ENCODE measurements around the gene GPR87.

Gene GPR87

DNA sequence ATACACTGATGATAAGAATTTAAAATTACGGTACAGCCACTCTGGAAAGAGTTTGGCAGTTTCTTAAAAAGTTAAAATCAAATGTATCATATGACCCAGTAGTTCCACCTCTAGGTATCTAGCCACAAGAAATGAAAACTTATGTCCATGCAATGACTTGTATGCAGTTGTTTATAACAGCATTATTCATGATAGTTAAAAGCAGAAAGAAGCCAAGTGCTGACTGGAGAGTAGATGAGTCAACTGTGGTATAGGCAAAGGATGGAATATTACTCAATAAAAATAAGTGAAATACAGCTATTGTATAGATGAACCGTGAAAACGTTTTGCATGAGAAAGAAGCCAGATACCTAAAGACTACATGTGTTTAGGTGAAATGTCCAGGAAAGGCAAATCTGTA, 14.8 kb downstream of the GPR87 start (continued):
- no peak for TF ChIP-seq ZNF837 (tag by site-specific recombination; IDR thresholded peaks at IDR 0.05)
- no peak for TF ChIP-seq ZNF211 (tag by site-specific recombination; IDR thresholded peaks at IDR 0.05; ENCODE audit: low read depth)
- TF ChIP-seq ZNF529 (tag by site-specific recombination; IDR thresholded peaks at IDR 0.05; ENCODE audit: insufficient replicate concordance): no peak

DNA sequence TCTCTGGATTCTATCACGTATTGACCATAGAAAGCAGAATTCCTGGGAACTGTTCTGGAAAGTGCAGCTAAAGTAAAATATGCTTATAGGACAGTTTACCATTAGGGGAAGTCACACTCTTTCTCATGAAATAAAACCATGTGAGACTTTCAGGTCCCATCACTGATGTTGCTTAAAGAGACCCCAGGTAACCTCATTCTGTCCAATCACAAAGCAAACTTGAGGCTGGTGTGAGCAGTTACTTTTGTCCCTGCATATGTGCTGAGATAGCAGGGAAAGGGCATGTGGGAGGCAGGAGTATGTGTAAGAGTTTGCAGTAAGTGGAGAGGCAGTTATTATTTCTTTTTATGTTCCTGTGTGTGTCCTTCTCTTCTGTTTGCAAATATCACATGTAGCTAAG, 16.1 kb downstream of the GPR87 start:
- POLR2A ChIA-PET: no interaction called here

DNA sequence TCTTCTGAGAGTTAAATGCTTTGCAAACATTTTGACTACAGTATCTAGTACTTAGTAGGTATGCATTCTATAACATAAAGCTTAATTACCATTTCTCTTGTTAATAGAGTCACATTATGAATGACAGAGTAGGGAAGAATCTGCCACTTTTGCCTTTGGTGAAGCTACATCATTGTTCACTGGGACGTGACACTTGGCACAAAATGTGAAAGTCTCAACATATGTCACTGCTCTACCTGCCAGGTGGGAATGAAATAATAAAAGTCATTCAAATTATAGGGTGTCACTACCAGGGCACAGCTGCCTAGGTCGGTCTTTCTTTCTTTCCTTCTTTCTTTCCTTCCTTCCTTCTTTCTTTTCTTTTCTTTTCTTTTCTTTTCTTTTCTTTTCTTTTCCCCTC, 17.6 kb downstream of the GPR87 start:
- Histone ChIP-seq H3K27ac (ENCODE audit: extremely low read depth, low read depth, low read length) (no peak overlapping the region), H3K4me3 (ENCODE audit: low read depth, low read length) (no peak overlapping the region), H3K36me3 (ENCODE audit: control insufficient read depth in 2 of 2, insufficient read depth in 1 of 2, low read length in 2 of 2) (no peaks in the 10 kb centered on the region), H3K4me1 (ENCODE audit: control insufficient read depth, insufficient read depth, low read length) (no peaks in the 10 kb centered on the region), H3K9me3 (ENCODE audit: control insufficient read depth, insufficient read depth, low read depth, low read length) (no peaks in the 10 kb centered on the region)
- POLR2A ChIA-PET: no interaction called here
- CTCF ChIA-PET: no interaction called here
- no peak for TF ChIP-seq ZBTB48 (tag by site-specific recombination; IDR thresholded peaks at IDR 0.05)
- TF ChIP-seq, protein P1, sequence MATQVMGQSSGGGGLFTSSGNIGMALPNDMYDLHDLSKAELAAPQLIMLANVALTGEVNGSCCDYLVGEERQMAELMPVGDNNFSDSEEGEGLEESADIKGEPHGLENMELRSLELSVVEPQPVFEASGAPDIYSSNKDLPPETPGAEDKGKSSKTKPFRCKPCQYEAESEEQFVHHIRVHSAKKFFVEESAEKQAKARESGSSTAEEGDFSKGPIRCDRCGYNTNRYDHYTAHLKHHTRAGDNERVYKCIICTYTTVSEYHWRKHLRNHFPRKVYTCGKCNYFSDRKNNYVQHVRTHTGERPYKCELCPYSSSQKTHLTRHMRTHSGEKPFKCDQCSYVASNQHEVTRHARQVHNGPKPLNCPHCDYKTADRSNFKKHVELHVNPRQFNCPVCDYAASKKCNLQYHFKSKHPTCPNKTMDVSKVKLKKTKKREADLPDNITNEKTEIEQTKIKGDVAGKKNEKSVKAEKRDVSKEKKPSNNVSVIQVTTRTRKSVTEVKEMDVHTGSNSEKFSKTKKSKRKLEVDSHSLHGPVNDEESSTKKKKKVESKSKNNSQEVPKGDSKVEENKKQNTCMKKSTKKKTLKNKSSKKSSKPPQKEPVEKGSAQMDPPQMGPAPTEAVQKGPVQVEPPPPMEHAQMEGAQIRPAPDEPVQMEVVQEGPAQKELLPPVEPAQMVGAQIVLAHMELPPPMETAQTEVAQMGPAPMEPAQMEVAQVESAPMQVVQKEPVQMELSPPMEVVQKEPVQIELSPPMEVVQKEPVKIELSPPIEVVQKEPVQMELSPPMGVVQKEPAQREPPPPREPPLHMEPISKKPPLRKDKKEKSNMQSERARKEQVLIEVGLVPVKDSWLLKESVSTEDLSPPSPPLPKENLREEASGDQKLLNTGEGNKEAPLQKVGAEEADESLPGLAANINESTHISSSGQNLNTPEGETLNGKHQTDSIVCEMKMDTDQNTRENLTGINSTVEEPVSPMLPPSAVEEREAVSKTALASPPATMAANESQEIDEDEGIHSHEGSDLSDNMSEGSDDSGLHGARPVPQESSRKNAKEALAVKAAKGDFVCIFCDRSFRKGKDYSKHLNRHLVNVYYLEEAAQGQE (tag by site-specific recombination; IDR thresholded peaks at IDR 0.05): no peak
- no peak for TF ChIP-seq ZNF335 (tag by site-specific recombination; conservative IDR thresholded peaks at IDR 0.05)
- no peak for TF ChIP-seq ZNF221 (tag by site-specific recombination; IDR thresholded peaks at IDR 0.05; ENCODE audit: borderline replicate concordance)
- no peak for TF ChIP-seq ZNF555 (tag by site-specific recombination; conservative IDR thresholded peaks at IDR 0.05)
- TF ChIP-seq ZNF510 (tag by site-specific recombination; IDR thresholded peaks at IDR 0.05; ENCODE audit: insufficient replicate concordance): no peak
- TF ChIP-seq ZXDB (tag by site-specific recombination; IDR thresholded peaks at IDR 0.05): no peak
- TF ChIP-seq ZNF76 (tag by site-specific recombination; IDR thresholded peaks at IDR 0.05; ENCODE audit: borderline replicate concordance, low read depth): no peak
- TF ChIP-seq PRDM2 (tag by site-specific recombination; IDR thresholded peaks at IDR 0.05; ENCODE audit: borderline replicate concordance): no peak

More for the DNA sequence above, 16.1 kb downstream of the GPR87 start:
- no peak overlapping the region for H3K27ac ChIP-seq (ENCODE audit: extremely low read depth, low read depth, low read length)
- no peaks in the 10 kb centered on the region for H3K9me3 ChIP-seq (ENCODE audit: control insufficient read depth, insufficient read depth, low read depth, low read length)
- TF ChIP-seq ZNF433 (tag by site-specific recombination; IDR thresholded peaks at IDR 0.05; ENCODE audit: low read depth) (no peak), ZFP3 (tag by site-specific recombination; IDR thresholded peaks at IDR 0.05; ENCODE audit: low read depth) (no peak), ZNF654 (tag by site-specific recombination; IDR thresholded peaks at IDR 0.05; ENCODE audit: low read depth) (no peak), AEBP2 (tag by site-specific recombination; IDR thresholded peaks at IDR 0.05; ENCODE audit: borderline replicate concordance) (no peak), MEIS1 (CRISPR knock-in tag; IDR thresholded peaks at IDR 0.05; ENCODE audit: borderline replicate concordance) (no peak), RBAK (tag by site-specific recombination; IDR thresholded peaks at IDR 0.05) (no peak), ZNF48 (tag by site-specific recombination; IDR thresholded peaks at IDR 0.05) (no peak), ZSCAN5A (tag by site-specific recombination; IDR thresholded peaks at IDR 0.05) (no peak), SP2 (tag by site-specific recombination; IDR thresholded peaks at IDR 0.05) (no peak)
- CTCF ChIA-PET: no interaction called here
- H3K36me3 ChIP-seq (ENCODE audit: control insufficient read depth in 2 of 2, insufficient read depth in 1 of 2, low read length in 2 of 2): no peaks in the 10 kb centered on the region
- H3K4me3 ChIP-seq (ENCODE audit: low read depth, low read length): no peak overlapping the region
- no peaks in the 10 kb centered on the region for H3K4me1 ChIP-seq (ENCODE audit: control insufficient read depth, insufficient read depth, low read length)
